Frontal cortex (tissue), 1 donor: ENCODE results near the gene BTN2A1. TPM values are rescaled to one million over a fixed set of nuclear protein-coding genes. Genes with fewer than 3 reads are reported as not detected.

Experiments used
- small RNA-seq: library from RNA; depleted of rRNA; stranded (forward); fragments of <200 nt; gene quantifications from one replicate; pipeline ENCODE3, GENCODE V24; 2014
- total RNA-seq: library from RNA; depleted of rRNA; stranded (reverse); fragments of >200 nt; gene quantifications from one replicate; pipeline ENCODE4 v1.2.3, GENCODE V29; 2014

Gene BTN2A1
- total RNA-seq, 1 donor from 2014 or later, result 10.2 TPM

Small RNA genes within 50 kb of the gene (small RNA-seq; reads per million reads assigned to genes)
- gene RNU6-502P, result not detected

Other genes with a start within 250 kb of the BTN2A1 start
- 2.0 TPM for gene BTN3A2, start 92.8 kb upstream of the BTN2A1 start, total RNA-seq
- 2.4 TPM for gene BTN2A2, start 74.8 kb upstream of the BTN2A1 start, total RNA-seq
- 19.6 TPM for gene BTN3A1, start 55.7 kb upstream of the BTN2A1 start, total RNA-seq
- gene BTN3A3, start 17.5 kb upstream of the BTN2A1 start, total RNA-seq, result 1.2 TPM
- gene BTN1A1, start 42.3 kb downstream of the BTN2A1 start, total RNA-seq, result not detected
- 73.4 TPM for gene HMGN4, start 80.4 kb downstream of the BTN2A1 start, total RNA-seq
- gene ABT1, start 139.0 kb downstream of the BTN2A1 start, total RNA-seq, result 12.6 TPM
- 46.9 TPM for gene ZNF322, start 201.8 kb downstream of the BTN2A1 start, total RNA-seq